ENCODE results near the gene SNX27. TPM values are rescaled to one million over a fixed set of nuclear protein-coding genes. Genes with fewer than 3 reads are reported as not detected.

Gene SNX27
- total and polyA plus RNA-seq, 10 of the 15 experiments (the other 5 are each of a cell fraction or from before 2014, with no cell fraction given): 3.8 to 21.8 (median 12.5) TPM

DNA sequence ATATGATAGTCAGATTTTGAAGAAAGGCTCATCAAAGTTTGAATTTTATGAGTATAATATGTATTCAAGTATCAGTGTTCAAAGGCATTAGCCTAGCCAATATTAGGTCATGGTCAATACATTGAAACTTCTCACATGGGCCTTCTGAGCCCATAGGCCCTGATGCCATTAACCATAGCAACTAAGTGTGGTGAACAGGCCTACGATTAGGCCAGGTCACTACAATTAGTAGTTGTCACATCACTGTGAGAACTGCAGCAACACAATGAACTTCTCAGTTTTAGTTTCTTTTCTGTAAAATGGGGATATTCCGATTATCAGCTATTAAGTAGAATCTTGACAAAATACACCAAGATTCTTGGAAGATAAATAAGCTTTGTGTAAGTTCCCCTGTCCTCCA is 74.7 kb downstream of the SNX27 start (continued):
- TF ChIP-seq MXI1 (IDR thresholded peaks at IDR 0.05; ENCODE audit: low read depth, low read length) (no peak), ZSCAN29 (IDR thresholded peaks at IDR 0.05) (no peak)

DNA sequence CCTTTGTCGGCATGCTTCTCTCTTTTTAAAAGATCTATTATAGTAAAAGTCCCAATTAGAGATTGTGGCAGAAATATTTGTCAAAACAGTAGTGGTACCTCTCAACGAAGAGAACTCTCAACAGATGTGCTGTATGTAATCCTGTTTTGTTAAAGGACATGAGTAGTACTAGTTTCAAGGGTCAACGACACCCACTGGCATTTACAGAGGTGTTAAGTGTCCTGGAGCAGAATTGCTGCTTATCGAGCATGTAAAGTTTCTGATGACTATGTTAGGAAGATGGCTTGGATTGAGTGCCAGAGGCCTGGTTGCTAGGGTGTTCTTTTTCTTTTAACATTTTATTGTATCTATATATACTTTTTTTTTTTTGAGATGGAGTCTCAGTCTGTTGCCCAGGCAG is 77.6 kb downstream of the SNX27 start:
- intact Hi-C loops (cut with micrococcal nuclease; ENCODE audit: unreplicated experiment): no loop called here
- CTCF ChIA-PET: interaction anchor here (0.6 to 1.3 kb wide), 3 partner anchors 150 to 312 kb away, joined by 3 to 4 read pairs (median 3); partner anchors contain the start of gene TUFT1
- no peak for DNase-seq (ENCODE audit: low read depth, low spot score)
- POLR2A ChIA-PET: no interaction called here
- TF ChIP-seq, protein P1, sequence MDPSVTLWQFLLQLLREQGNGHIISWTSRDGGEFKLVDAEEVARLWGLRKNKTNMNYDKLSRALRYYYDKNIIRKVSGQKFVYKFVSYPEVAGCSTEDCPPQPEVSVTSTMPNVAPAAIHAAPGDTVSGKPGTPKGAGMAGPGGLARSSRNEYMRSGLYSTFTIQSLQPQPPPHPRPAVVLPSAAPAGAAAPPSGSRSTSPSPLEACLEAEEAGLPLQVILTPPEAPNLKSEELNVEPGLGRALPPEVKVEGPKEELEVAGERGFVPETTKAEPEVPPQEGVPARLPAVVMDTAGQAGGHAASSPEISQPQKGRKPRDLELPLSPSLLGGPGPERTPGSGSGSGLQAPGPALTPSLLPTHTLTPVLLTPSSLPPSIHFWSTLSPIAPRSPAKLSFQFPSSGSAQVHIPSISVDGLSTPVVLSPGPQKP (IDR thresholded peaks at IDR 0.05; ENCODE audit: low read depth, low read length): no peak
- TF ChIP-seq FOS (IDR thresholded peaks at IDR 0.05; ENCODE audit: borderline replicate concordance, extremely low read depth, insufficient read length) (no peak), ZZZ3 (IDR thresholded peaks at IDR 0.05; ENCODE audit: control insufficient read depth, insufficient read length, low read depth) (no peak), KAT2A (conservative IDR thresholded peaks at IDR 0.05; ENCODE audit: control insufficient read depth, low read depth, low read length) (no peak), CREM (IDR thresholded peaks at IDR 0.05; ENCODE audit: low read depth) (no peak)
- TF ChIP-seq, protein P2, sequence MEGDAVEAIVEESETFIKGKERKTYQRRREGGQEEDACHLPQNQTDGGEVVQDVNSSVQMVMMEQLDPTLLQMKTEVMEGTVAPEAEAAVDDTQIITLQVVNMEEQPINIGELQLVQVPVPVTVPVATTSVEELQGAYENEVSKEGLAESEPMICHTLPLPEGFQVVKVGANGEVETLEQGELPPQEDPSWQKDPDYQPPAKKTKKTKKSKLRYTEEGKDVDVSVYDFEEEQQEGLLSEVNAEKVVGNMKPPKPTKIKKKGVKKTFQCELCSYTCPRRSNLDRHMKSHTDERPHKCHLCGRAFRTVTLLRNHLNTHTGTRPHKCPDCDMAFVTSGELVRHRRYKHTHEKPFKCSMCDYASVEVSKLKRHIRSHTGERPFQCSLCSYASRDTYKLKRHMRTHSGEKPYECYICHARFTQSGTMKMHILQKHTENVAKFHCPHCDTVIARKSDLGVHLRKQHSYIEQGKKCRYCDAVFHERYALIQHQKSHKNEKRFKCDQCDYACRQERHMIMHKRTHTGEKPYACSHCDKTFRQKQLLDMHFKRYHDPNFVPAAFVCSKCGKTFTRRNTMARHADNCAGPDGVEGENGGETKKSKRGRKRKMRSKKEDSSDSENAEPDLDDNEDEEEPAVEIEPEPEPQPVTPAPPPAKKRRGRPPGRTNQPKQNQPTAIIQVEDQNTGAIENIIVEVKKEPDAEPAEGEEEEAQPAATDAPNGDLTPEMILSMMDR (IDR thresholded peaks at IDR 0.05 in 2 of 3, conservative IDR thresholded peaks at IDR 0.05 in 1 of 3; ENCODE audit: control insufficient read depth in 2 of 3, extremely low read depth in 1 of 3, insufficient read depth in 1 of 3, low read depth in 3 of 3, low read length in 3 of 3): no peak
- TF ChIP-seq, protein P3, sequence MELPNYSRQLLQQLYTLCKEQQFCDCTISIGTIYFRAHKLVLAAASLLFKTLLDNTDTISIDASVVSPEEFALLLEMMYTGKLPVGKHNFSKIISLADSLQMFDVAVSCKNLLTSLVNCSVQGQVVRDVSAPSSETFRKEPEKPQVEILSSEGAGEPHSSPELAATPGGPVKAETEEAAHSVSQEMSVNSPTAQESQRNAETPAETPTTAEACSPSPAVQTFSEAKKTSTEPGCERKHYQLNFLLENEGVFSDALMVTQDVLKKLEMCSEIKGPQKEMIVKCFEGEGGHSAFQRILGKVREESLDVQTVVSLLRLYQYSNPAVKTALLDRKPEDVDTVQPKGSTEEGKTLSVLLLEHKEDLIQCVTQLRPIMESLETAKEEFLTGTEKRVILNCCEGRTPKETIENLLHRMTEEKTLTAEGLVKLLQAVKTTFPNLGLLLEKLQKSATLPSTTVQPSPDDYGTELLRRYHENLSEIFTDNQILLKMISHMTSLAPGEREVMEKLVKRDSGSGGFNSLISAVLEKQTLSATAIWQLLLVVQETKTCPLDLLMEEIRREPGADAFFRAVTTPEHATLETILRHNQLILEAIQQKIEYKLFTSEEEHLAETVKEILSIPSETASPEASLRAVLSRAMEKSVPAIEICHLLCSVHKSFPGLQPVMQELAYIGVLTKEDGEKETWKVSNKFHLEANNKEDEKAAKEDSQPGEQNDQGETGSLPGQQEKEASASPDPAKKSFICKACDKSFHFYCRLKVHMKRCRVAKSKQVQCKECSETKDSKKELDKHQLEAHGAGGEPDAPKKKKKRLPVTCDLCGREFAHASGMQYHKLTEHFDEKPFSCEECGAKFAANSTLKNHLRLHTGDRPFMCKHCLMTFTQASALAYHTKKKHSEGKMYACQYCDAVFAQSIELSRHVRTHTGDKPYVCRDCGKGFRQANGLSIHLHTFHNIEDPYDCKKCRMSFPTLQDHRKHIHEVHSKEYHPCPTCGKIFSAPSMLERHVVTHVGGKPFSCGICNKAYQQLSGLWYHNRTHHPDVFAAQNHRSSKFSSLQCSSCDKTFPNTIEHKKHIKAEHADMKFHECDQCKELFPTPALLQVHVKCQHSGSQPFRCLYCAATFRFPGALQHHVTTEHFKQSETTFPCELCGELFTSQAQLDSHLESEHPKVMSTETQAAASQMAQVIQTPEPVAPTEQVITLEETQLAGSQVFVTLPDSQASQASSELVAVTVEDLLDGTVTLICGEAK (IDR thresholded peaks at IDR 0.05; ENCODE audit: borderline replicate concordance): no peak
- TF ChIP-seq, protein P4, sequence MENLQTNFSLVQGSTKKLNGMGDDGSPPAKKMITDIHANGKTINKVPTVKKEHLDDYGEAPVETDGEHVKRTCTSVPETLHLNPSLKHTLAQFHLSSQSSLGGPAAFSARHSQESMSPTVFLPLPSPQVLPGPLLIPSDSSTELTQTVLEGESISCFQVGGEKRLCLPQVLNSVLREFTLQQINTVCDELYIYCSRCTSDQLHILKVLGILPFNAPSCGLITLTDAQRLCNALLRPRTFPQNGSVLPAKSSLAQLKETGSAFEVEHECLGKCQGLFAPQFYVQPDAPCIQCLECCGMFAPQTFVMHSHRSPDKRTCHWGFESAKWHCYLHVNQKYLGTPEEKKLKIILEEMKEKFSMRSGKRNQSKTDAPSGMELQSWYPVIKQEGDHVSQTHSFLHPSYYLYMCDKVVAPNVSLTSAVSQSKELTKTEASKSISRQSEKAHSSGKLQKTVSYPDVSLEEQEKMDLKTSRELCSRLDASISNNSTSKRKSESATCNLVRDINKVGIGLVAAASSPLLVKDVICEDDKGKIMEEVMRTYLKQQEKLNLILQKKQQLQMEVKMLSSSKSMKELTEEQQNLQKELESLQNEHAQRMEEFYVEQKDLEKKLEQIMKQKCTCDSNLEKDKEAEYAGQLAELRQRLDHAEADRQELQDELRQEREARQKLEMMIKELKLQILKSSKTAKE (IDR thresholded peaks at IDR 0.05; ENCODE audit: low read depth, poor library complexity, severe bottlenecking): no peak
- no peak overlapping the region for H3K4me3 ChIP-seq
- H3K4me1 ChIP-seq (ENCODE audit: control insufficient read depth, insufficient read depth, low read length): no peaks in the 10 kb centered on the region
- no peak overlapping the region for H2AFZ ChIP-seq (ENCODE audit: control insufficient read depth, low read depth, low read length)
- RAD21 ChIA-PET (ENCODE audit: unreplicated experiment): no interaction called here
- no peaks in the 10 kb centered on the region for H3K27me3 ChIP-seq (replicated peaks in 1 of 2; ENCODE audit: control insufficient read depth in 2 of 2, insufficient read depth in 2 of 2, low read length in 1 of 2)
- no peak for FAIRE-seq
- WGBS (ENCODE audit: insufficient coverage, insufficient replicate concordance, low lambda C conversion rate, missing lambda C conversion rate): 60% methylated on average over 4 of the region's 4 CpGs
- SMC1A ChIA-PET (ENCODE audit: uncharacterized antibody, unreplicated experiment): interaction anchor here (1.0 to 1.2 kb wide), 2 partner anchors 22 to 147 kb away, joined by 3 read pairs; no protein-coding TSS in a partner anchor
- ATAC-seq: no peak
- H3K4me2 ChIP-seq (ENCODE audit: control insufficient read depth, insufficient read depth): no peak overlapping the region
- H3K9ac ChIP-seq (ENCODE audit: control insufficient read depth, insufficient read depth, low read length): no peak overlapping the region
- in situ Hi-C loops (cut with MboI): loop anchor here (5.0 kb wide), 1 partner anchor 48 kb away; no protein-coding TSS in a partner anchor
- no peaks in the 10 kb centered on the region for H3K79me2 ChIP-seq (ENCODE audit: control insufficient read depth, insufficient read depth, low read length)
- H4K20me1 ChIP-seq (ENCODE audit: control insufficient read depth, insufficient read depth): no peaks in the 10 kb centered on the region
- no peak overlapping the region for H3K27ac ChIP-seq (ENCODE audit: control insufficient read depth, insufficient read depth)
- no TSS peak for BruUV-seq (replicated peaks)
- H3K36me3 ChIP-seq (ENCODE audit: control insufficient read depth in 2 of 2, insufficient read depth in 2 of 2, low read length in 1 of 2): peaks cover 2 to 6% of the 10 kb centered on the region in 2 experiments; a peak in 2 of 4 replicates
- H3K9me3 ChIP-seq (replicated peaks; ENCODE audit: control insufficient read depth, insufficient read depth, low read length): no peaks in the 10 kb centered on the region
